H1 (cell line): ENCODE data around the gene IRF2BP1. TPM values are rescaled to one million over a fixed set of nuclear protein-coding genes. Genes with fewer than 3 reads are reported as not detected.

ENCODE experiments used
- CTCF ChIA-PET: fragments of 300-600 bp; sonication (Branson Sonifier 250); formaldehyde crosslinking; loops from one replicate; lab custom pipeline; 2021; ENCODE audit not compliant: partially characterized antibody; lab: Charles Lee
- POLR2A ChIA-PET: fragments of 300-600 bp; sonication (Branson Sonifier 250); formaldehyde crosslinking; loops from one replicate; lab custom pipeline; 2021; ENCODE audit warnings: inconsistent platforms; ENCODE audit not compliant: partially characterized antibody; lab: Charles Lee
- DNase-seq, 2 experiments: peaks; one replicate each; pipeline versions ENCODE4 v3.0.0 to v3.0.0-alpha.2; 2010 to 2022; ENCODE audit warnings: low spot score in 2 of 2, low read depth in 1 of 2, mixed read lengths in 1 of 2
- FAIRE-seq: peaks from 2 replicates; lab custom pipeline; 2011; peaks lifted over from hg19 to GRCh38; lab: Jason Lieb, UNC
- H2AFZ ChIP-seq: 2 replicates; pipeline ENCODE4 v1.8.1; 2012; ENCODE audit warnings: low read length, inconsistent platforms
- H2AK5ac ChIP-seq: 2 replicates; pipeline ENCODE4 v1.6.1; 2013; ENCODE audit warnings: low read depth, low read length
- H2BK120ac ChIP-seq: replicated peaks from 2 replicates; pipeline ENCODE3; 2013; ENCODE audit warnings: low read depth, low read length, inconsistent platforms
- H2BK12ac ChIP-seq: 2 replicates; pipeline ENCODE4 v1.6.1; 2013; ENCODE audit warnings: low read depth, low read length
- H2BK15ac ChIP-seq: 2 replicates; pipeline ENCODE4 v1.6.1; 2013; ENCODE audit warnings: low read length
- H2BK20ac ChIP-seq: 2 replicates; pipeline ENCODE4 v1.6.1; 2013; ENCODE audit warnings: low read length
- H2BK5ac ChIP-seq: 2 replicates; pipeline ENCODE4 v1.6.1; 2013; ENCODE audit warnings: low read depth, low read length
- H3K14ac ChIP-seq: 2 replicates; pipeline ENCODE4 v1.6.1; 2013; ENCODE audit warnings: inconsistent platforms; ENCODE audit not compliant: insufficient read length
- H3K18ac ChIP-seq: 2 replicates; pipeline ENCODE4 v1.6.1; 2013; ENCODE audit warnings: low read length; ENCODE audit errors: extremely low read depth
- H3K23ac ChIP-seq: 2 replicates; pipeline ENCODE4 v1.6.1; 2013; ENCODE audit warnings: inconsistent platforms; ENCODE audit not compliant: insufficient read length
- H3K23me2 ChIP-seq: 2 replicates; pipeline ENCODE4 v1.6.1; 2013; ENCODE audit warnings: low read depth, low read length
- H3K27ac ChIP-seq: 2 replicates; pipeline ENCODE4 v1.6.1; 2011; ENCODE audit warnings: low read depth, low read length, inconsistent platforms
- H3K27me3 ChIP-seq, 4 experiments: replicated peaks in 1 of 4; 1 replicate in 1 of 4; 2 replicates in 3 of 4; pipeline versions ENCODE4 v1.6.1 to v1.8.1; 2011 to 2013; ENCODE audit warnings: low read length in 3 of 4, mild to moderate bottlenecking in 3 of 4, inconsistent platforms in 2 of 4, mixed read lengths in 2 of 4, moderate library complexity in 1 of 4; ENCODE audit not compliant: control insufficient read depth in 3 of 4, insufficient read depth in 3 of 4; ENCODE audit errors: extremely low read depth in 1 of 4
- H3K36me3 ChIP-seq, 4 experiments: 2 replicates each; pipeline versions ENCODE4 v1.6.1 to v1.8.1; 2011 to 2013; ENCODE audit warnings: mild to moderate bottlenecking in 4 of 4, low read length in 3 of 4, moderate library complexity in 2 of 4, control low read depth in 1 of 4, inconsistent platforms in 1 of 4; ENCODE audit not compliant: insufficient read depth in 4 of 4, control insufficient read depth in 2 of 4
- H3K4ac ChIP-seq: replicated peaks from 2 replicates; pipeline ENCODE3; 2013; ENCODE audit warnings: low read length, low read depth, mixed read lengths, inconsistent platforms; ENCODE audit not compliant: insufficient read length
- H3K4me1 ChIP-seq, 4 experiments: replicated peaks in 1 of 4; 1 replicate in 1 of 4; 2 replicates in 3 of 4; pipeline versions ENCODE4 v1.6.1 to v1.8.1; 2011 to 2013; ENCODE audit warnings: low read length in 3 of 4, inconsistent platforms in 2 of 4, mixed read lengths in 1 of 4; ENCODE audit not compliant: insufficient read depth in 4 of 4, control insufficient read depth in 3 of 4
- H3K4me2 ChIP-seq, 2 experiments: 2 replicates each; pipeline versions ENCODE4 v1.6.1 to v1.8.1; 2011 to 2013; ENCODE audit warnings: low read depth in 2 of 2, low read length in 2 of 2, control low read depth in 1 of 2, inconsistent platforms in 1 of 2, mild to moderate bottlenecking in 1 of 2; ENCODE audit not compliant: insufficient read depth in 1 of 2
- H3K4me3 ChIP-seq, 4 experiments: fragments of 200-600, 300-600 bp in 1 of 4; sonication (generic), shearing (Covaris generic), sonication (Bioruptor Twin) in 1 of 4; 2 replicates each; pipeline versions ENCODE4 v1.5.1 to v1.8.1; 2011 to 2016; ENCODE audit warnings: low read length in 4 of 4, low read depth in 3 of 4, control low read depth in 2 of 4, inconsistent platforms in 2 of 4, mild to moderate bottlenecking in 2 of 4, mixed read lengths in 1 of 4, moderate library complexity in 1 of 4; ENCODE audit not compliant: insufficient read depth in 2 of 4; ENCODE audit errors: extremely low read depth in 1 of 4
- H3K56ac ChIP-seq: replicated peaks from 2 replicates; pipeline ENCODE3; 2013; ENCODE audit warnings: low read depth, mild to moderate bottlenecking, mixed read lengths, low read length, inconsistent platforms; ENCODE audit not compliant: insufficient read length
- H3K79me1 ChIP-seq: 2 replicates; pipeline ENCODE4 v1.6.1; 2013; ENCODE audit warnings: low read depth, low read length, control low read depth
- H3K79me2 ChIP-seq, 2 experiments: 2 replicates each; pipeline versions ENCODE4 v1.6.1 to v1.8.1; 2012 to 2013; ENCODE audit warnings: low read length in 2 of 2, mild to moderate bottlenecking in 2 of 2, inconsistent platforms in 1 of 2; ENCODE audit not compliant: insufficient read depth in 2 of 2, control insufficient read depth in 1 of 2
- H3K9ac ChIP-seq, 4 experiments: replicated peaks in 1 of 4; 1 replicate in 1 of 4; 2 replicates in 3 of 4; pipeline versions ENCODE4 v1.6.1 to v1.8.1; 2011 to 2013; ENCODE audit warnings: low read depth in 3 of 4, low read length in 3 of 4, control low read depth in 2 of 4, mild to moderate bottlenecking in 2 of 4, moderate library complexity in 2 of 4, inconsistent platforms in 1 of 4; ENCODE audit errors: extremely low read depth in 1 of 4
- H3K9me3 ChIP-seq, 2 experiments: 2 replicates each; pipeline versions ENCODE4 v1.6.1 to v1.8.1; 2012 to 2013; ENCODE audit warnings: mild to moderate bottlenecking in 2 of 2, moderate library complexity in 2 of 2, control low read depth in 1 of 2, inconsistent platforms in 1 of 2, low read depth in 1 of 2, low read length in 1 of 2, mixed read lengths in 1 of 2; ENCODE audit not compliant: insufficient read depth in 2 of 2
- H4K20me1 ChIP-seq, 2 experiments: replicated peaks in 1 of 2; 2 replicates each; pipeline versions ENCODE3 to v1.8.1; 2011 to 2013; ENCODE audit warnings: inconsistent platforms in 2 of 2, low read length in 2 of 2, mild to moderate bottlenecking in 1 of 2; ENCODE audit not compliant: insufficient read depth in 2 of 2, control insufficient read depth in 1 of 2
- H4K5ac ChIP-seq: 2 replicates; pipeline ENCODE4 v1.6.1; 2013; ENCODE audit warnings: low read length, low read depth, mixed read lengths, inconsistent platforms; ENCODE audit not compliant: insufficient read length
- H4K8ac ChIP-seq: 2 replicates; pipeline ENCODE4 v1.8.0; 2013; ENCODE audit warnings: mild to moderate bottlenecking, moderate library complexity, low read length, inconsistent platforms; ENCODE audit not compliant: insufficient read depth; ENCODE audit errors: extremely low read depth
- H4K91ac ChIP-seq: replicated peaks from 2 replicates; pipeline ENCODE3; 2013; ENCODE audit warnings: low read length, mixed read lengths, inconsistent platforms; ENCODE audit not compliant: insufficient read length
- WGBS, 2 experiments: shearing (Covaris generic) in 1 of 2; methylation state at CpG; one replicate each; pipeline versions ENCODE4 v1.1.6 to v1.1.7; 2013 to 2015; ENCODE audit warnings: low lambda C conversion rate in 2 of 2, mixed read lengths in 2 of 2, inconsistent platforms in 1 of 2, low coverage in 1 of 2, missing lambda C conversion rate in 1 of 2; ENCODE audit not compliant: insufficient replicate concordance in 2 of 2, insufficient coverage in 1 of 2, insufficient read length in 1 of 2; ENCODE audit errors: extremely low coverage in 1 of 2, missing lambda C conversion rate in 1 of 2; 5-methylcytosine and 5-hydroxymethylcytosine counted together
- polyA plus RNA-seq, 7 experiments: library from polyadenylated mRNA; depleted of rRNA in 3 of 7; stranded (reverse) in 5 of 7; unstranded in 2 of 7; fragments of >200 nt in 5 of 7; fragments of 200-250 nt in 2 of 7; gene quantifications; 1 replicate in 5 of 7; 2 replicates in 1 of 7; 4 replicates in 1 of 7; pipeline versions ENCODE4 v1.2.1 to v1.2.3, GENCODE V29; 2011 to 2013; ENCODE audit warnings: missing spikeins in 2 of 7, mixed read lengths in 2 of 7
- total RNA-seq: library from RNA; stranded (reverse); fragmentation: NEBNext Ultra II Directional; extraction: Animal tissue kit (Norgen Biotek cat#: 25700); gene quantifications from 2 replicates; pipeline ENCODE4 v1.2.1, GENCODE V29; 2021

Gene IRF2BP1
- total and polyA plus RNA-seq, 2 of the 8 experiments (the other 6 are each of a cell fraction or from before 2014, with no cell fraction given) = 12.1 to 24.4 TPM

- H3K56ac ChIP-seq = no peak overlapping the region
These were observed 13.3 kb upstream of the IRF2BP1 start for GRCh38 chr19:45899253-45899652.

More at GRCh38 chr19:45899253-45899652, 13.3 kb upstream of the IRF2BP1 start:
- no peak overlapping the region for H3K23ac ChIP-seq
- peaks cover 0 to 2% (median under 1%) of the 10 kb centered on the region in 4 experiments; a peak in 3 of 7 replicates for H3K4me1 ChIP-seq
- no peak overlapping the region for H4K91ac ChIP-seq
- H3K4me3 ChIP-seq = no peak overlapping the region
- FAIRE-seq (no peak), DNase-seq (no peak)
- 94% methylated on average over 6 of the region's 7 CpGs; no CpG with 5 or more reads in 1 of the 2 experiments for WGBS, 2 experiments
- ChIA-PET POLR2A (interaction anchor here (1.1 kb wide), 1 partner anchor 10 kb away, joined by 3 read pairs; no protein-coding TSS in a partner anchor), CTCF (interaction anchor here (1.1 kb wide), 1 partner anchor 129 kb away, joined by 3 read pairs; no protein-coding TSS in a partner anchor)
- no peak overlapping the region for H2BK12ac ChIP-seq
- no peak overlapping the region for H2BK20ac ChIP-seq
- peaks cover 0 to 16% (median 11%) of the 10 kb centered on the region in 4 experiments; a peak in 6 of 7 replicates for H3K27me3 ChIP-seq
- H3K79me2 ChIP-seq = no peaks in the 10 kb centered on the region
- no peak overlapping the region for H2AFZ ChIP-seq
- H3K4ac ChIP-seq = no peak overlapping the region
- no peak overlapping the region for H2BK15ac ChIP-seq
- no peak overlapping the region for H3K14ac ChIP-seq
- H3K18ac ChIP-seq = no peak overlapping the region
- no peak overlapping the region for H2AK5ac ChIP-seq
- no peak overlapping the region for H3K27ac ChIP-seq
- H3K79me1 ChIP-seq = peaks cover 3% of the 10 kb centered on the region; the same call in 1 of the 2 replicates
- H3K9ac ChIP-seq = no peak overlapping the region
- H2BK120ac ChIP-seq = no peak overlapping the region
- H2BK5ac ChIP-seq = no peak overlapping the region
- peaks cover 22% of the 10 kb centered on the region; the same call in 1 of the 2 replicates for H3K23me2 ChIP-seq
- peaks cover 2 to 10% of the 10 kb centered on the region in 2 experiments for H4K20me1 ChIP-seq
- H3K4me2 ChIP-seq = no peak overlapping the region
- peaks cover 0 to 8% (median 2%) of the 10 kb centered on the region in 4 experiments; a peak in 4 of 8 replicates for H3K36me3 ChIP-seq
- no peaks in the 10 kb centered on the region for H3K9me3 ChIP-seq
- H4K5ac ChIP-seq = no peak overlapping the region
- no peak overlapping the region for H4K8ac ChIP-seq
